Heart right ventricle (tissue), 16 donors: ENCODE results near the gene NPR2. TPM values are rescaled to one million over a fixed set of nuclear protein-coding genes. Genes with fewer than 3 reads are reported as not detected.

Experiments
- ATAC-seq, 8 donors: fragments of 200-7000 bp; cut with Tn5 transposase; one replicate each; pipeline ENCODE4 v1.9.1; 2020; ENCODE audit warnings: mild to moderate bottlenecking in 8 of 8, moderate library complexity in 8 of 8, moderate number of reproducible peaks in 1 of 8
- DNase-seq, 2 donors: peaks; one replicate each; pipeline ENCODE4 v3.0.0-alpha.2; 2020
- H3K27ac ChIP-seq, 10 donors: fragments of 200-600 bp; sonication (generic) in 2 of 10; one replicate each; pipeline versions ENCODE4 v1.5.0 to v1.8.0; 2020 to 2022; ENCODE audit warnings: mild to moderate bottlenecking in 3 of 10
- H3K27me3 ChIP-seq, 7 donors: fragments of 200-600 bp; one replicate each; pipeline ENCODE4 v1.8.0; 2021 to 2022; ENCODE audit warnings: mild to moderate bottlenecking in 2 of 7
- H3K36me3 ChIP-seq, 9 donors: fragments of 200-600 bp; sonication (generic) in 1 of 9; one replicate each; pipeline versions ENCODE4 v1.5.0 to v1.8.0; 2020 to 2022; ENCODE audit warnings: mild to moderate bottlenecking in 2 of 9
- H3K4me1 ChIP-seq, 9 donors: fragments of 200-600 bp; sonication (generic) in 1 of 9; one replicate each; pipeline versions ENCODE4 v1.5.0 to v1.8.0; 2020 to 2022; ENCODE audit warnings: mild to moderate bottlenecking in 4 of 9
- H3K4me3 ChIP-seq, 10 donors: fragments of 200-600 bp; sonication (generic) in 2 of 10; one replicate each; pipeline versions ENCODE4 v1.5.0 to v1.8.0; 2020 to 2022; ENCODE audit warnings: mild to moderate bottlenecking in 7 of 10, moderate library complexity in 2 of 10
- H3K9me3 ChIP-seq, 11 donors: fragments of 200-600 bp in 10 of 11; sonication (generic) in 2 of 11; one replicate each; pipeline versions ENCODE4 v1.5.0 to v1.8.0; 2013 to 2022; ENCODE audit warnings: mild to moderate bottlenecking in 2 of 11, control low read depth in 1 of 11, moderate library complexity in 1 of 11
- WGBS, 2 donors: extraction: QIAGEN DNeasy Blood & Tissue Kit; methylation state at CpG; one replicate each; pipeline ENCODE4 v1.1.7; 2013; ENCODE audit warnings: inconsistent platforms in 1 of 2; 5-methylcytosine and 5-hydroxymethylcytosine counted together
- intact Hi-C, 10 donors: fragments of 100-400 bp; cut with DNase I; formaldehyde crosslinking; loops; one replicate each; pipeline versions ENCODE4 v1.11.1 to v1.14.2; 2022
- polyA plus RNA-seq, 2 donors: library from polyadenylated mRNA; stranded (reverse); fragments of 200-250 nt; gene quantifications; one replicate each; pipeline ENCODE4 v1.2.3, GENCODE V29; 2013
- total RNA-seq, 10 donors: library from RNA; stranded (reverse); fragmentation: NEBNext Ultra II Directional in 3 of 10; extraction: Animal tissue kit (Norgen Biotek cat#: 25700) in 3 of 10; gene quantifications; one replicate each; pipeline versions ENCODE4 v1.2.1 to v1.2.4, GENCODE V29; 2021 to 2023
- TF ChIP-seq, protein P1 (sequence below), 9 donors: fragments of 200-600 bp; sonication (generic) in 2 of 9; IDR thresholded peaks; one replicate each; pipeline versions ENCODE4 v1.5.0 to v1.8.0; 2021 to 2022; ENCODE audit warnings: antibody characterized with exemption in 9 of 9, mild to moderate bottlenecking in 5 of 9, moderate library complexity in 1 of 9
- donor health status: Arrhythmogenic right ventricular cardiomyopathy.
- donor health status: ischemic (EF 13 %, LVEDD 7.1; RV severe dilation, severe dysfunction).
- donor health status: healthy with polysubstance abuse.
- donor health status: DM: no; HTN: yes; CAD: no.
- donor health status: DM: no; HTN: no; CAD: no.
- donor health status: ischemic (EF 25% LVEDD 6.9; RV normal size, moderate dysfunction).
- donor health status: ischemic (EF 25% LVEDD 5.7; RV mildly dilated, moderate dysfunction).
- donor health status: healthy.
- donor health status: DM: yes; HTN: yes; CAD: no.
- donor health status: Ischemic cardiomyopathy.
- donor health status: ischemic (EF 35%, LVEDD 5.7; RV mildly dilated, moderate dysfunction).
- donor health status: nonischemic (EF 11% LVEDD 7.7; RV severe dilation, severe dysfunction).
- donor health status: DM: yes; HTN: yes; CAD: no.
- donor health status: PGD.
- donor health status: ischemic (EF 29% LVEDD 5.4; RV normal size, mild dysfunction).
- donor health status: nonischemic (EF 23%, LVEDD 6.1; RV moderate dilation, normal function).

The NPR2 gene
- total and polyA plus RNA-seq, 12 donors: 13.5 to 26.4 (median 20.8) TPM

DNA sequence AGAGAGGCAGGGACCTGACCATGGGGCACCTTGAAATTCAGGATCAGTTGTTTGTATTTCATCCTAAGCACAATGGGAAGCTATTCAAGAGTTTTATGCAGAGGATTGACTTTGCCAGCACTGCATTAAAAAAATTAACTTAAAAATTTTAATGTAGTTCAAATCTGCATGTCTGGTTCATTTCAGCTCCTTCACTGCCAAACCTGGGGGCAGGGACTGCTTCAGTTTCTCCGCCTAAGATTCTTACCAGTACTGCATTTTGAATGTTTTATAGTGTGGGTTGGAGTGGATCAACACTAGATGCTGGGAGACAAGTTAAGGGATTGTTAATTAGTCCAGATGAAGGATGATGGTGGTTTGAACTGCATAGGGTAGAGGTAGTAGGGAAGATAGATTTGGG lies 21.6 kb upstream of the NPR2 start:
- Histone ChIP-seq H3K36me3 (no peaks in the 10 kb centered on the region), H3K9me3 (no peaks in the 10 kb centered on the region), H3K4me1 (peaks cover 7 to 26% (median 19%) of the 10 kb centered on the region in 9 donors), H3K27ac (no peak overlapping the region), H3K4me3 (no peak overlapping the region), H3K27me3 (no peaks in the 10 kb centered on the region)
- 98 to 100% methylated on average over 1 of the region's 1 CpG for WGBS, 2 donors
- TF ChIP-seq, protein P1, sequence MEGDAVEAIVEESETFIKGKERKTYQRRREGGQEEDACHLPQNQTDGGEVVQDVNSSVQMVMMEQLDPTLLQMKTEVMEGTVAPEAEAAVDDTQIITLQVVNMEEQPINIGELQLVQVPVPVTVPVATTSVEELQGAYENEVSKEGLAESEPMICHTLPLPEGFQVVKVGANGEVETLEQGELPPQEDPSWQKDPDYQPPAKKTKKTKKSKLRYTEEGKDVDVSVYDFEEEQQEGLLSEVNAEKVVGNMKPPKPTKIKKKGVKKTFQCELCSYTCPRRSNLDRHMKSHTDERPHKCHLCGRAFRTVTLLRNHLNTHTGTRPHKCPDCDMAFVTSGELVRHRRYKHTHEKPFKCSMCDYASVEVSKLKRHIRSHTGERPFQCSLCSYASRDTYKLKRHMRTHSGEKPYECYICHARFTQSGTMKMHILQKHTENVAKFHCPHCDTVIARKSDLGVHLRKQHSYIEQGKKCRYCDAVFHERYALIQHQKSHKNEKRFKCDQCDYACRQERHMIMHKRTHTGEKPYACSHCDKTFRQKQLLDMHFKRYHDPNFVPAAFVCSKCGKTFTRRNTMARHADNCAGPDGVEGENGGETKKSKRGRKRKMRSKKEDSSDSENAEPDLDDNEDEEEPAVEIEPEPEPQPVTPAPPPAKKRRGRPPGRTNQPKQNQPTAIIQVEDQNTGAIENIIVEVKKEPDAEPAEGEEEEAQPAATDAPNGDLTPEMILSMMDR (IDR thresholded peaks at IDR 0.05): no peak
- ATAC-seq (no peak), DNase-seq (no peak)
- intact Hi-C loops: no loop called here

DNA sequence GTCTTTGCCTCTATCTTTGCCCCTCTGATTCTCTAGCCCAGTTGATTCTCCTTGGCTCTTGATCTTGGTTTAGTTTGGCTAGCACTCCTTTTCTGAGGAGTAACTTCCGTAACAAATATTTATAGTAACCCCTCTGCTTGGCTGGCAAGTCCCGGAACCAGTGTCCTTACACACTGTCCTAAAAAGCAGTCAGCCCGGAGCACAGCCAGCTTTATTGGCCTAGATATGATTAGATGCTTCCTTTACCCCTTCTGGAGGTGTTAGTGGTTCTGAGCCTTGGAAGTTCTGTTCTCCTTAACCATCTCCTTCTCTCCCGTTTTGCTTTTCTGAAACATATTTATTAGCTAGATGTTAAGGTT lies 20.3 kb upstream of the NPR2 start:
- Histone ChIP-seq H3K4me3 (no peak overlapping the region), H3K9me3 (no peaks in the 10 kb centered on the region), H3K27me3 (no peaks in the 10 kb centered on the region), H3K27ac (peak overlapping the region; percentile 9 to 73 (median 44)), H3K4me1 (peaks cover 7 to 38% (median 30%) of the 10 kb centered on the region in 9 donors), H3K36me3 (no peaks in the 10 kb centered on the region)
- intact Hi-C loops: no loop called here
- TF ChIP-seq, protein P1 (IDR thresholded peaks at IDR 0.05): no peak
- ATAC-seq (peak; percentile 62 to 92 (median 84)), DNase-seq (peak; percentile 26 to 29)
- 6 to 8% methylated on average over 4 of the region's 4 CpGs for WGBS, 2 donors

DNA sequence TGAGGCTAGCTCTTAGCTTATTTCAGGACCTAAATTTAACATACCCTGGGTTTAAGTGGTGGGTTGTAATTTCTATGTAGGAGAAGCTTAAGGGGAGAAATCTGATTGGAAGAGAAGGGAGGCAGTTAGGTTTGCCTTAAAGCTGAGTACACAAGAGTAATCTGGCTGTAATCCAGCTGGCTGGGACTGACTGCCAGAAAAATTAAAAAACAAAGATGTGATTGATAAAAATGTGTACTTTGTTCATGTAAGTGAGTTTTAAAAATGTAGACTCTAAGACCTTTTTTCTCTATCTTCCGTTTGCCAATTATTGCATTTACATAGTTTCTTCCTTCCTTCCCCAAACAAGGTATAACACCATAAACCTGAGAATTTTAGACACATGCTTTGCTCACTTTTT lies 19.9 kb upstream of the NPR2 start:
- WGBS, 2 donors: 43 to 48% methylated on average over 1 of the region's 1 CpG
- H3K36me3 ChIP-seq: no peaks in the 10 kb centered on the region
- peak overlapping the region in 9 of 10 donors; percentile 9 to 73 (median 51) for H3K27ac ChIP-seq
- peak in 1 of 2 donors; percentile 34 for DNase-seq
- TF ChIP-seq, protein P1 (IDR thresholded peaks at IDR 0.05): no peak
- intact Hi-C loops: no loop called here
- no peaks in the 10 kb centered on the region for H3K9me3 ChIP-seq
- no peak overlapping the region for H3K4me3 ChIP-seq
- peaks cover 7 to 39% (median 30%) of the 10 kb centered on the region in 9 donors for H3K4me1 ChIP-seq
- peak in 1 of 8 donors; percentile 18 for ATAC-seq
- no peaks in the 10 kb centered on the region for H3K27me3 ChIP-seq

DNA sequence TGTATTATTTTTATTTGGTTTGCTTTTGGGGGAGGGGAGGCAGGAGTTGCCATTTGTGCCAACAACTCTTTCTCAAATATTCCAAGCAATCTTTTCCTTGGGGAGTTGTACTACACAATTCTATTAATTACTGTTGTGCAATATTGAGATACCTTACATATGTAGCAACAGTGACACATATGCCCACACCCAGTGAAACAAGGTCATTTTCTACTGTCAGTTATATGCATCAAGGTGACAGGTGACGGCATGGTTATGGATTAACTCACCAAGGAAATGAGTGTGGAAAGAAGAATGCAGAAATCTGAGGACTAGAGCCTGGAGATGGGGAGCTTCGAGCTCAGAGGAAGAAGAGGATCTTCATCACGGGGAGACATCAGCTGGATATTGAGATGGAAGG lies 19.4 kb upstream of the NPR2 start:
- intact Hi-C loops: no loop called here
- 84 to 90% methylated on average over 3 of the region's 3 CpGs for WGBS, 2 donors

More for the DNA sequence above, 19.4 kb upstream of the NPR2 start:
- H3K36me3 ChIP-seq: no peaks in the 10 kb centered on the region
- H3K4me1 ChIP-seq: peaks cover 7 to 39% (median 30%) of the 10 kb centered on the region in 9 donors
- no peaks in the 10 kb centered on the region for H3K9me3 ChIP-seq
- no peaks in the 10 kb centered on the region for H3K27me3 ChIP-seq
- ATAC-seq (no peak), DNase-seq (no peak)
- no peak overlapping the region for H3K4me3 ChIP-seq
- TF ChIP-seq, protein P1 (IDR thresholded peaks at IDR 0.05): no peak
- H3K27ac ChIP-seq: peak overlapping the region in 3 of 10 donors; percentile 12 to 61 (median 19)
